Muscle of back (tissue), 13 donors: ENCODE results near the gene CLSTN1. TPM values are rescaled to one million over a fixed set of nuclear protein-coding genes. Genes with fewer than 3 reads are reported as not detected.
A peak's percentile ranks its signal among the peaks of the same experiment; 100 is the strongest.

Source experiments
- DNase-seq, 3 donors: peaks; one replicate each; pipeline versions ENCODE4 v3.0.0 to v3.0.0-alpha.2; 2013
- long read RNA-seq, 9 donors: transcript quantifications; one replicate each; lab custom pipeline, GENCODE V29; 2026
- polyA plus RNA-seq, 10 donors: library from polyadenylated mRNA; unstranded; fragments of 120-200 nt; gene quantifications; one replicate each; pipeline ENCODE4 v1.2.1, GENCODE V29; 2013; ENCODE audit not compliant: insufficient read length in 10 of 10

The CLSTN1 gene
- 10 to 100 TPM; 60.4 to 98.9 (median 73.4) TPM for polyA plus RNA-seq
- long read RNA-seq, donor 1, full-length matches to known transcripts = 5 of 5 reads
- long read RNA-seq, donor 1, partial matches to known transcripts = 0 of 5 reads
- long read RNA-seq, donor 1, other reads (novel, unspliced or antisense) = 0 of 5 reads
- long read RNA-seq, donor 2, full-length matches to known transcripts = 6 of 6 reads
- long read RNA-seq, donor 2, partial matches to known transcripts = 0 of 6 reads
- long read RNA-seq, donor 2, other reads (novel, unspliced or antisense) = 0 of 6 reads
- long read RNA-seq, donor 3 = 0 reads
- long read RNA-seq, donor 4, full-length matches to known transcripts = 3 of 3 reads
- long read RNA-seq, donor 4, partial matches to known transcripts = 0 of 3 reads
- long read RNA-seq, donor 4, other reads (novel, unspliced or antisense) = 0 of 3 reads
- long read RNA-seq, donor 5, full-length matches to known transcripts = 7 of 51 reads
- long read RNA-seq, donor 5, partial matches to known transcripts = 44 of 51 reads
- long read RNA-seq, donor 5, other reads (novel, unspliced or antisense) = 0 of 51 reads
- long read RNA-seq, donor 6, full-length matches to known transcripts = 8 of 13 reads
- long read RNA-seq, donor 6, partial matches to known transcripts = 5 of 13 reads
- long read RNA-seq, donor 6, other reads (novel, unspliced or antisense) = 0 of 13 reads
- long read RNA-seq, donor 7, full-length matches to known transcripts = 6 of 11 reads
- long read RNA-seq, donor 7, partial matches to known transcripts = 5 of 11 reads
- long read RNA-seq, donor 7, other reads (novel, unspliced or antisense) = 0 of 11 reads
- long read RNA-seq, donor 8, full-length matches to known transcripts = 7 of 7 reads
- long read RNA-seq, donor 8, partial matches to known transcripts = 0 of 7 reads
- long read RNA-seq, donor 8, other reads (novel, unspliced or antisense) = 0 of 7 reads
- long read RNA-seq, donor 9, full-length matches to known transcripts = 1 of 6 reads
- long read RNA-seq, donor 9, partial matches to known transcripts = 5 of 6 reads
- long read RNA-seq, donor 9, other reads (novel, unspliced or antisense) = 0 of 6 reads

DNA sequence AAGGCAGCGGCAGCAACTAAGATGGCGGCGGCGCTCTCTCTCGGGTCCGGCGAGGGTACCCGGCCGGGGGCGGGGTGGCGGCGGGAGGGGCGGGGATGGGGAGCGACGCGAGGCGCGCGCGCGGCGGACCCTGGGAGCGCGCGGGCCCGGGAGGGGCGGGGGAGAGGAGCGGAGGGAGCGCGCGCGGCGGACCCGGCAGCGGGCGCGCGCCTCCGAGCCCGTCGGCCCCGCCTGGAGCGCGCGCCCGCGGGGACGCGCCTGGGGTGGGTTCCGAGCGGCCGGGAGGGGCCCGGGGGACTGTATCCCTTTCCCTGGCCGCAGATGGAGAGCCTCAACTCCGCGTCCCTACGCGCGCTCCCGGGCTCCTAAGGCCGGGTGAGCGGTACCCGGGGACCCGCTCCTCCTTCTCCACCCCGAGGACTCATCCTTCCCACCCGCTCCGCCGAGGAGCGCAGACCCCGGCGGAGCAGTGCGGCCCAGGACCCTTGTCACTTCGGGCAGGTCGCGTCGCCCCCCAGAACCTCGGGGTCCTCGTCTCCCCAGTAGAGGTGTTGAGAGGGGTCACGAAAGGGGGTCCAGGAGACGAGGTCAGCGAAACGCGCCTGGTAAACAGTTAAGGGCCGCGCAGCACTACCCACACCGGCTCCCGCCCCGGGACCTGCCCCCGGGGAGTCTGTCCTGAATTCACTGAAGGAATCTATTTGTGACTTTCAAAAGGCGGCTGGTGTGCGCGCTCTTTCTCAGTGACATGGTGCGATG is at the start of gene CLSTN1:
Gene CLSTN1, minus strand, starts transcription at position 23 of the 759 bp plus-strand sequence. CDS start 232 bp downstream, outside the sequence.
- peak; percentile 89 to 93 (median 93) for DNase-seq

- no peak for DNase-seq
Measured at GRCh38 chr1:9873385-9873784, 49.6 kb upstream of the CLSTN1 start.

- DNase-seq = peak in 2 of 3 donors; percentile 44 to 54
Measured at GRCh38 chr1:9872430-9873165, 48.8 kb upstream of the CLSTN1 start.

GRCh38 chr1:9871707-9872425 is 48.1 kb upstream of the CLSTN1 start:
- DNase-seq = no peak

GRCh38 chr1:9871021-9871420 is 47.3 kb upstream of the CLSTN1 start:
- DNase-seq = no peak

DNA sequence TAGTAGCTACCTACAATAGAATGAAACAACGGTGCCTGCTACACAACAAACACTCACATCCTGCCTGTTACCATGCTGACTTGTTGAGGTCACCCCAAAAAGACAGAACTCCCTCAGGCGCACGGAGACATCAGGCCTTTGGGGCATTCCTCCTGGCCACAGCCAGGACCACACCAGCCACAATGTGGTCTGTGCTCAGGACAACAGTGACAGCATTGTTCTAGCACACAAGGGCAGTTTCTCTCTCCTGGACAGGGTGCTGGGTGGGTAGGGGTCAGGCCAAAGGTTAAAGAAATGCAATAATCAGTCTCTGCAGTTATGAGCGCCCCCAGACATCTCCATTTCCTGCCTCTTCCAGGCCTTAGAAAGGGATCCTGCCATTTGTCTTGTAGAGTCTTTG is 46.8 kb upstream of the CLSTN1 start:
- DNase-seq = no peak

- DNase-seq = no peak
Measured at GRCh38 chr1:9869831-9870251, 46.1 kb upstream of the CLSTN1 start.

GRCh38 chr1:9868244-9868590 is 44.5 kb upstream of the CLSTN1 start:
- DNase-seq = no peak

DNA sequence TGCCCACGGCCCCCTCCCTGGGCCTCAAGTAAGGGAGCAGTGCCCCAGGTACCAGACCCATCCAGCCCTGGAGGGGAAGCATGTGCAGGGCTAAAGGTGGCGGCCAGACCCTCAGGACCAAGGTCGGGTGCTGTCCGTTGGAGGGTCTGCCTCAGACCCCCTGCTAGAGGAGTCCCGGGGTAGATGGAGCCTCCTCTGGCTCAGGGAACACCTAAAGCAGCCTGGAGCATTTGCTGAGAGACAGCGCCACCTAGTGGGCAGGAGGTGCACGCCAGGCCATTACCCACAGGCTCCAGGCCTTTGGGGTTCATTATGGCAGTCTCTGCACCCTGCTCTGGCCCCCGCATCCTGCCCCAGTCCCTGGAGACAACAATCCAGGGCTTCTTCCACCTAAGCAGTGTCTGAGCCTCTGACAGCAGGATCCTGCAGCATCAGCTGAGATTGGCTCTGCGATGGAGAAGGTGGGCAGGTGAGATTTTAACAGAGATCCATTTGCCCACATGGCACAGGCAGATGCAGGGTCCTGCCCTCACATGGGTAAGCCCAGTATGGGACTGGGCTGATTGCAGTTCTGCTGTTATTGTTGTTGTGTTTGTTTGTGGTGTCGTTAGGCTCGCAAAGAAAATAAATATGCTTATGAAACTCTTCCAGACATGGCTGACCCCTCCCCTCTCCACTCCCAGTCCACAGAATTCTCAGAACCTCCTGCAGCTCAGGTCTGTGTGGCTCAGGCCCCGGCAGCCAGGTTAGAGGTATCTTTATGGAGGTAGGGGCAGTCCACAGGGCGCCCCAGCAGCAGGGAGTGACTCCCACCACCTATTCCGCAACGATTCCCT is 43.9 kb upstream of the CLSTN1 start:
- DNase-seq = peak; percentile 60 to 84 (median 81)

GRCh38 chr1:9866836-9867235 is 43.1 kb upstream of the CLSTN1 start:
- DNase-seq = no peak

DNA sequence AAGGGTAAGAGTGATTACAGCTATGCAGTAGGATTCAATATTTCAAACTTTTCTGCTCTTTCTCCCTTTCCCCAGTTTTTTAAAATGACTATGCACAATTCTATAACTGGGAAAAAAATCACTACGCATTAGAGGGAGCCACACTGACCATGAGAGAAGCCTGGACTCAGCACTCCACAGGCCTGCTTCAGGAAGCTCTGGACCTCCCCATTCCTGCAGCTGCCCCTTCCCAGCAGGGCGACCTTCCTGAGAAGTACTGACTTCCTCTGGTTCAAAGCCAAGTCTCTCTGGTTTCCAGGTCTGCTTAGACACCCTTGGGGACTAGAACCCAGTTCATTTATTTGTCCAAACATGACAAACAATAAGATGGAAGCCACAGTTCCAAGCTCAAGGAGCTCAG is 42.0 kb upstream of the CLSTN1 start:
- no peak for DNase-seq

DNA sequence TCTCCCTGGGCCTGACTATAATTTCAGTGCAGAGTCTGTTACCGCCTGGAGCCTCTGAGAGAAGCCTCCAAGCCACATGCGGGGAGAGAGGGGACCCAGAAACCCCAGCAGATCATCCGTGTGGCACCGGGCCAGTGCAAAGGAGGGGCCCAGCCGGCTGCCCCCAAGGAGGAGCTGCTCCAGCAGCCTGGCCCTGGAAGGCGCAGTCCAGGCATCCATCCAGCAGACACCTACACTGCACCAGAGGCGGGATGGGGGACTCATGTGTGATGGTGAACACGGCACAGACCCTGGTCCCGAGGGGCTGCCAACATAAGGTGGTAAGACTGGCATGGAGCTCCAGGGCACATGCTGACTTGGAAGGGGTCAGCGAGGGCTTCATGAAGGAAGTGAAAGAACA is 39.6 kb upstream of the CLSTN1 start:
- no peak for DNase-seq

DNA sequence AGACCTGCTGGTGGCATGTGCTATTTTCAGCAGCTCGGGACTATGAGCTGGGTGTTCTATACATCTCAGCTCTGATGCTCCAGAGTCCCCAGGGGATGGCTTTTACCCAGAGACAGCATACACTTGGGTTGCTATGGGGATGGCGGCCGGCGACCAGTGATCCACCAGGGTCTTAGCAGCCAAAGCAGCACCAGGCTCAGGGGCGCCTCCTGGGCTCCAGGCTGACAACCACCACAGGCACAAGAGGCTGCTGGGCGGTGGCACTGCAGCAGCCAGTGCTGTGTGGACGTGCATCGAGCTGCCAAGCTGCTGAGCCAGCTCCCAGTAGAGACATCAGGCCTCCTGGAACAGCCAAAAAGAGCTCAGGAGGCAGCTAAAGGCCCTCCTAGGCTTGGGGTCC is 37.6 kb upstream of the CLSTN1 start:
- DNase-seq = no peak

DNA sequence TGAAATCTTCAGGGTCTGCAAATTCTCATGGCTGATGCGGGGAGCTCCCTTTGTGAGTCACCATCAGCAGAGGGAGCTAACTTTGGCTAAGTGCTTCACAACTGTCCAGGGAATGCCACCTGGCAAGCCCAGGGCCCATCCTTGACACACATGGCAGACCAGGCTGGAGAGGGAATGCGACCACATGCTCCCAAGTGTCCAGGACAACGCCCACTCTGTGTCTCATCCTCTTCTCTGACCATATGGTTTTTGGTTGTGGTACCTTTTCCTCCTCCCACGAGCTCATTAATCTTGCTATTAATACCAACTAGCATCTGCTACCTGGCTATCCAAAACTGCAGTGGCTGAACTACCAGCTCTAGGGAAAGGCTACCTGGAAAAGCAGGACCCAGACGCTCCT is 37.1 kb upstream of the CLSTN1 start:
- no peak for DNase-seq

DNA sequence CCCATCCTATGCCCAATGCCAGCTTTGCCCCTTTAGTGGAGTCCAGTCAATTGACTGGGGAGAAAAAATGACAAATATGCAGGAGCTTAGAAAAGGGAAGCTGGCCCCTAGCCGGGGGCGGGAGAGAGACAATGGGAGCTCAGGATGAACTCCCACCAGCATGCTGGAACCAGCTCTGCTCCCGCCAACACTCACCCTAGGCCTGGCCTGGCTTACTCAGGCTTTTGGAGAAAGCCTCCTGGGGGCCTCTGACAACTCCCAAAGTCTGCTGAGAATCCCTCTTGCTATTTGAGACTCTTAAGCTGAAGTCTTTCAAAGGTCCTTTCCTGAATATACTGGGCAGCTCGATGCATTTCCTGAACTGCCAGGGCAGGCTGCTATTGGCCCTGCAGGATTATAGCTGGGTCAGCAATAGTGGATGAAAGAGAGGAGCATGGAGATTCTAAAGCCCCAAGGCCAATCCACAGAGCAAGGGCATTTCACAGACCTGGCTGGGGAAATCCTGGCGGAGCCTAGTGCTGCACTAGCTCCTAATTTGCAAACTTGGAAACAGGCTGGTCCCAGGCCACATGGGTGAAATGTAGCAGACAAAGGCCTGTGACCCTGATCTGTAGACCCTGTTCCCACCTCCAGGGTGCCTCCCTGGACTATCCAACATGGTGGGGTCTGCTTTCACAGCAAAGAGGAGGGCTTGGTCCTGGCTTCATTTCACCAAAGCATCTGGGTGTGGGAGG is 35.7 kb upstream of the CLSTN1 start:
- no peak for DNase-seq

DNA sequence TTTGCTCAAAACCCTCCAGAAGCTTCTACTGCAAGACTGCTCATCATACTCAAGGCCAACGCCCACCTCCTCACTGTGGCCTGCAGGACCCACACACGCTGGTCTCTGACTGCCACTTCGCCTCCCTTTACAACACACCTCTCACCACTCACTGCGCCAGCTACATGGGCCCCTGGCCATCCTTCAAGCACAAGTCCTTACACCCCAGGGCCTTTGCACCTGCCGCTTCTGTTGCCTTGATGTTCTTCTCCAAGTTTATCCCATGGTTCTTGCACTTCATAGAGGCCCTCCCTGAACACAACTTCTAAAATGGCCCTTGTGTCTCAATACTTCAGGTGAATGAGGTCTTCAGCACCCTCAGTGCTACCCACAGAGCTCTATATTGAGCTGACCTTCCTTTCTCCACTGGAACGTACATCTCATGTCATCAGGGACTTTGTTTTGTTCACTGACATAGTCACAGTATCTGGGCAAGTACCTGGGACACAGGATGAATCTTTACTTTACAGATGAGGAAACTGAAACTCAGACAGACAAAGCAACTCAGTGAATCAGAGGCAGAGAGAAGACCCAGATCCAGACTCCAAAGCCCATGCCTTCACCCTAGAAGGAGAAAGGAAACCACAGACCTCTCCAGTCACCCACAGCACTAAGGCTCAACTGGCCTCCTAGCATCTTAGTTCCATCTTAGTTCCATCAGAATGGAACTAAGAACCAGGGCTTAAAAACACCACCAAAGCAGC is 34.7 kb upstream of the CLSTN1 start:
- no peak for DNase-seq

GRCh38 chr1:9855186-9855585 is 31.4 kb upstream of the CLSTN1 start:
- DNase-seq = no peak

DNA sequence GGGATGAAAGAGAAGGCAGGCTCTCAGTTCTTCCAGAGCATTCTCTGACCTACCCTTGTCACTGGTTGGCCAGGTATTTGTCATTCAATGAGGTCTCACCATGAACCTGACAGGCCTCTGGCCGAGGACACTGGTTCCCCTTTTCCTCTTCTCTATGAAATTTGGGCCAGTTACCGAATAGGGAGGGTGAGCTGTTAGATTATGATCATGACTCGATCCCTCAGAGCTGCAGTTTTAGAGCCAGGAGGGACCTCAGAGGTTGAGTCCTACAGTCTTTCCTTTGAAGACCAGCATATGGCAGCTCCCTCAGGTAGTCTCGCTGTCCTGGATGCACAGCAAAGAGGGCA is 29.5 kb upstream of the CLSTN1 start:
- DNase-seq = no peak
